Common myeloid progenitor, CD34-positive (primary cell): Measurements from ENCODE around the gene ZNF587B.
"Not testable (repeated sequence)": the region's sequence is repeated elsewhere in the genome, so short reads cannot be mapped to it uniquely, and the experiment has no call there.

ENCODE experiments used
- CTCF ChIA-PET: fragments of 350-600 bp; sonication (Branson Sonifier 250); formaldehyde crosslinking; loops from one replicate; lab custom pipeline; 2021; ENCODE audit warnings: antibody characterized with exemption; lab: Charles Lee
- POLR2A ChIA-PET: fragments of 350-600 bp; sonication (Branson Sonifier 250); formaldehyde crosslinking; loops from one replicate; lab custom pipeline; 2021; ENCODE audit warnings: antibody characterized with exemption; lab: Charles Lee
- DNase-seq, 3 donors: peaks; one replicate each; pipeline versions ENCODE4 v3.0.0 to v3.0.0-alpha.2; 2013
- H3K27ac ChIP-seq, 2 experiments: 1 replicate in 1 of 2; 2 replicates in 1 of 2; pipeline ENCODE4 v1.7.0; 2013; ENCODE audit warnings: inconsistent platforms in 2 of 2, low read length in 2 of 2, mild to moderate bottlenecking in 2 of 2, low read depth in 1 of 2, moderate library complexity in 1 of 2; ENCODE audit not compliant: severe bottlenecking in 2 of 2, insufficient read depth in 1 of 2, poor library complexity in 1 of 2
- H3K27me3 ChIP-seq, 5 experiments: replicated peaks in 2 of 5; 1 replicate in 3 of 5; 2 replicates in 2 of 5; pipeline versions ENCODE4 v1.6.1 to v1.7.0; 2013; ENCODE audit warnings: low read length in 4 of 5, mild to moderate bottlenecking in 2 of 5, moderate library complexity in 2 of 5, inconsistent platforms in 1 of 5; ENCODE audit not compliant: insufficient read depth in 5 of 5, control insufficient read depth in 4 of 5
- H3K36me3 ChIP-seq, 4 experiments: 1 replicate in 2 of 4; 2 replicates in 2 of 4; pipeline versions ENCODE4 v1.6.1 to v1.7.0; 2013; ENCODE audit warnings: low read length in 3 of 4, control low read depth in 1 of 4, mild to moderate bottlenecking in 1 of 4; ENCODE audit not compliant: control insufficient read depth in 4 of 4, insufficient read depth in 4 of 4
- H3K4me1 ChIP-seq, 4 experiments: 1 replicate in 3 of 4; 2 replicates in 1 of 4; pipeline versions ENCODE4 v1.6.1 to v1.7.1; 2013; ENCODE audit warnings: low read length in 3 of 4, mild to moderate bottlenecking in 3 of 4, control low read depth in 1 of 4, inconsistent platforms in 1 of 4, moderate library complexity in 1 of 4; ENCODE audit not compliant: control insufficient read depth in 4 of 4, insufficient read depth in 4 of 4; ENCODE audit errors: control extremely low read depth in 1 of 4
- H3K4me3 ChIP-seq, 7 experiments: 1 replicate in 4 of 7; 2 replicates in 3 of 7; pipeline versions ENCODE4 v1.5.1 to v1.7.0; 2013; ENCODE audit warnings: mild to moderate bottlenecking in 7 of 7, low read length in 6 of 7, moderate library complexity in 6 of 7, inconsistent platforms in 2 of 7, low read depth in 2 of 7, control low read depth in 1 of 7; ENCODE audit not compliant: insufficient read depth in 4 of 7, control insufficient read depth in 1 of 7; ENCODE audit errors: extremely low read depth in 1 of 7
- H3K9me3 ChIP-seq, 5 experiments: 1 replicate in 4 of 5; 2 replicates in 1 of 5; pipeline versions ENCODE4 v1.6.1 to v1.7.1; 2013; ENCODE audit warnings: low read length in 4 of 5, mild to moderate bottlenecking in 2 of 5, inconsistent platforms in 1 of 5, low read depth in 1 of 5, moderate library complexity in 1 of 5; ENCODE audit not compliant: control insufficient read depth in 4 of 5, insufficient read depth in 2 of 5; ENCODE audit errors: control extremely low read depth in 1 of 5
- WGBS: methylation state at CpG from one replicate; pipeline ENCODE4 v1.1.5; 2013; ENCODE audit not compliant: insufficient coverage; 5-methylcytosine and 5-hydroxymethylcytosine counted together

The ZNF587B gene

GRCh38 chr19:57817976-57818375, 12.1 kb upstream of the ZNF587B start:
- Histone ChIP-seq H3K27ac (no peak overlapping the region), H3K27me3 (no peaks in the 10 kb centered on the region), H3K4me3 (no peak overlapping the region), H3K4me1 (peaks cover 0 to 36% (median 22%) of the 10 kb centered on the region in 4 experiments), H3K36me3 (peaks cover 0 to 2% (median under 1%) of the 10 kb centered on the region in 4 experiments), H3K9me3 (no peaks in the 10 kb centered on the region)
- WGBS = 97% methylated on average over 10 of the region's 14 CpGs
- no peak for DNase-seq
- POLR2A ChIA-PET = no interaction called here
- CTCF ChIA-PET = no interaction called here

GRCh38 chr19:57818378-57818777, 11.7 kb upstream of the ZNF587B start:
- 96% methylated on average over 7 of the region's 7 CpGs for WGBS
- Histone ChIP-seq H3K4me1 (peaks cover 0 to 34% (median 21%) of the 10 kb centered on the region in 4 experiments), H3K36me3 (peaks cover 0 to 3% (median 1%) of the 10 kb centered on the region in 4 experiments), H3K9me3 (no peaks in the 10 kb centered on the region), H3K4me3 (peak overlapping the region in 3 of 7 experiments; percentile 85 to 96 (median 92)), H3K27me3 (no peaks in the 10 kb centered on the region), H3K27ac (no peak overlapping the region)
- DNase-seq = peak in 1 of 3 donors; percentile 19
- POLR2A ChIA-PET = interaction anchor here (1.6 kb wide), 1 partner anchor 71 kb away, joined by 4 read pairs; the partner anchor contains the start of gene ZNF776
- CTCF ChIA-PET = no interaction called here

GRCh38 chr19:57819475-57820148, 10.5 kb upstream of the ZNF587B start:
- peaks cover 0 to 6% (median 1%) of the 10 kb centered on the region in 4 experiments for H3K36me3 ChIP-seq
- DNase-seq = peak; percentile 90 to 95 (median 94)
- POLR2A ChIA-PET = interaction anchor here (0.7 to 1.6 kb wide), 3 partner anchors 10 to 73 kb away, joined by 3 to 4 read pairs (median 3); partner anchors contain the start of genes ZNF587B and ZNF776
- no peaks in the 10 kb centered on the region for H3K27me3 ChIP-seq
- H3K4me3 ChIP-seq = peak overlapping the region; percentile 71 to 100 (median 90)
- H3K4me1 ChIP-seq = peaks cover 0 to 22% (median 13%) of the 10 kb centered on the region in 4 experiments
- CTCF ChIA-PET = interaction anchor here (0.9 to 2.2 kb wide), 3 partner anchors 12 to 81 kb away, joined by 3 to 5 read pairs (median 3); no protein-coding TSS in a partner anchor
- H3K27ac ChIP-seq = peak overlapping the region; percentile 74 to 90
- H3K9me3 ChIP-seq = no peaks in the 10 kb centered on the region
- WGBS = 0% methylated on average over 44 of the region's 44 CpGs

GRCh38 chr19:57820599-57820998, 9.5 kb upstream of the ZNF587B start:
- Histone ChIP-seq H3K27ac (peak overlapping the region; percentile 74 to 90), H3K4me3 (peak overlapping the region in 6 of 7 experiments; percentile 85 to 100 (median 91)), H3K27me3 (no peaks in the 10 kb centered on the region), H3K36me3 (peaks cover 0 to 9% (median 3%) of the 10 kb centered on the region in 4 experiments), H3K4me1 (peaks cover 0 to 17% (median 11%) of the 10 kb centered on the region in 4 experiments), H3K9me3 (no peaks in the 10 kb centered on the region)
- DNase-seq = no peak
- WGBS = 92% methylated on average over 5 of the region's 6 CpGs
- ChIA-PET POLR2A (interaction anchor here (0.6 kb wide), 1 partner anchor 73 kb away, joined by 3 read pairs; no protein-coding TSS in a partner anchor), CTCF (interaction anchor here (1.8 to 2.2 kb wide), 2 partner anchors 20 to 82 kb away, joined by 4 to 5 read pairs; no protein-coding TSS in a partner anchor)

- 100% methylated on average over 1 of the region's 3 CpGs for WGBS
- DNase-seq = peak in 2 of 3 donors; percentile 16 to 29
- ChIA-PET CTCF (interaction anchor here (1.8 to 2.2 kb wide), 2 partner anchors 20 to 82 kb away, joined by 4 to 5 read pairs; no protein-coding TSS in a partner anchor), POLR2A (interaction anchor here (0.6 kb wide), 1 partner anchor 73 kb away, joined by 3 read pairs; no protein-coding TSS in a partner anchor)
- Histone ChIP-seq H3K27ac (peak overlapping the region in 1 of 2 experiments; percentile 90), H3K4me3 (peak overlapping the region in 1 of 7 experiments; percentile 100), H3K36me3 (peaks cover 0 to 14% (median 4%) of the 10 kb centered on the region in 4 experiments), H3K4me1 (peaks cover 0 to 17% (median 11%) of the 10 kb centered on the region in 4 experiments)
- H3K27me3 ChIP-seq, H3K9me3 ChIP-seq: not testable (repeated sequence)
Measured at GRCh38 chr19:57821095-57821494, 9.0 kb upstream of the ZNF587B start.

- DNase-seq, H3K4me3 ChIP-seq, POLR2A ChIA-PET, H3K9me3 ChIP-seq, H3K27ac ChIP-seq, H3K27me3 ChIP-seq: not testable (repeated sequence)
- Histone ChIP-seq H3K4me1 (peaks cover 0 to 17% (median 11%) of the 10 kb centered on the region in 4 experiments), H3K36me3 (peaks cover 0 to 18% (median 6%) of the 10 kb centered on the region in 4 experiments)
- CTCF ChIA-PET = interaction anchor here (0.6 to 1.8 kb wide), 3 partner anchors 9 to 48 kb away, joined by 3 to 4 read pairs (median 4); partner anchors contain the start of gene ZNF587B
- WGBS = 100% methylated on average over 2 of the region's 3 CpGs
Measured at GRCh38 chr19:57821501-57821900, 8.6 kb upstream of the ZNF587B start.
